ENCODE data around the gene BICC1.

BICC1 gene

DNA sequence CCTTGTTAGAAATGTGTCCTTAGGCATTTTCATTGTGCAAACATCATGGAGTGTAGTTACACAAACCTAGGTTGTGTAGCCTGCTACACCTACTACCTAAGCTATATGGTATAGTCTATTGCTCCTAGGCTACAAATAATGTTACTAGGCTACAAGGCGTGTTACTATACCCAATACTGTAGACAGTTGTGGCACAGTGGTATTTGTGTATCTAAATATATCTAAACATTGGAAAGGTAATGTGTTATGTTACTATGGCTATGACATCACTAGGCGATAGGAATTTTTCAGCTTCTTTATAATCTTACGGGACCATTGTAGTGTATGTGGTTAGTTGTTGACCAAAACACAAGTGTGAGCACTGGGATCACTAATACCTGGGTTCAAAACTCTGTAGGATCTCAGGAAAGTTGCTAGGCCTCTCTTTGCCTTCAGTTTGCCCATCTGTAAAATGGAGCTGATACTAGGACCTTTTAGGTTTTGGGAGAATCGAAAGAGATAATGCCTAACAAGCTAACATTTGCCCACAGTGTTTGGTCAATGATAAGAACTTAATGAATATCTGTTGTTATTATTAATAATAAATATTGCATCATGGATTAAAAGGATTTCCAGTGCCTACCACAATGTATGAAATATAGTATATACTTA lies 2.7 kb downstream of the BICC1 start:
- no peak for DNase-seq (ENCODE audit: extremely low read depth in 1 of 2, low read depth in 1 of 2)

DNA sequence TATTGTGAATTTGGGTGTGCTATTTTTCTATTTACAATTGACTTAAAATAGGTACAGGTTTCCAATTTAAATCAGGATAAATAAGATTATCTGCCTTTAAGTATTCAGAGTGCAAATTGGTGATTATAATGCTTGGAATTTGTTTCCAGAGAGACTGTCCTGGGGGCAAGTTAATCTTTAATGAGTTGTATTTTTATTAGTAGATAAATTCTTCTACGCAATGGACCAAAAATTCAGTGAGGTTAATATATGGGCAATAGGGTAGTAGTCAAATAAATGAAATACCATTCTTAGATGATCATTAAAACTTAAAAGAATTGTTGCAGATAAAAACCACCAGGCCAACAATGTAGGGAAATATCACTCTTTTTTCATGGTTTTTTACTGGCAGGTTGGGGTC lies 3.4 kb downstream of the BICC1 start:
- DNase-seq (ENCODE audit: extremely low read depth in 1 of 2, low read depth in 1 of 2) = no peak

DNA sequence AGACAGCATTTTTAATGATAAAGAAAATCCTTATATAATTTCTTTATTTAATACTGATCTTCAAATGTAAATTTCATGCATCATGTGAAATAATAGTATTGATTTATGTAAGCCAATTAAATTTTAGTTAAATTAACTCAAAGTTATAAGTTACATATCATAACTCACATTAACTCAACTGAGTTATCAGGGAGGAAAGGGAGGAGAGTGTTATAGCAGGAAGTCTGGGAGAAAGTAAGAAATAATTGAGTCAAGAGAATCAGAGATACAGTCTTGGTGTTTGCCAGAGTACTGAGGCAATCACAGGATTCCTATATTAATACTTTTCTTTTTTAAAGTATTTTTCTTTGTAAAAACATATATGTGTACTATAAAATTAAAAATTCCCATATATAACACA lies 4.0 kb downstream of the BICC1 start:
- no peak for DNase-seq (ENCODE audit: extremely low read depth in 1 of 2, low read depth in 1 of 2)

- DNase-seq (ENCODE audit: extremely low read depth in 1 of 2, low read depth in 1 of 2) = no peak
Observed at GRCh38 chr10:58517081-58517480, 4.4 kb downstream of the BICC1 start.

DNA sequence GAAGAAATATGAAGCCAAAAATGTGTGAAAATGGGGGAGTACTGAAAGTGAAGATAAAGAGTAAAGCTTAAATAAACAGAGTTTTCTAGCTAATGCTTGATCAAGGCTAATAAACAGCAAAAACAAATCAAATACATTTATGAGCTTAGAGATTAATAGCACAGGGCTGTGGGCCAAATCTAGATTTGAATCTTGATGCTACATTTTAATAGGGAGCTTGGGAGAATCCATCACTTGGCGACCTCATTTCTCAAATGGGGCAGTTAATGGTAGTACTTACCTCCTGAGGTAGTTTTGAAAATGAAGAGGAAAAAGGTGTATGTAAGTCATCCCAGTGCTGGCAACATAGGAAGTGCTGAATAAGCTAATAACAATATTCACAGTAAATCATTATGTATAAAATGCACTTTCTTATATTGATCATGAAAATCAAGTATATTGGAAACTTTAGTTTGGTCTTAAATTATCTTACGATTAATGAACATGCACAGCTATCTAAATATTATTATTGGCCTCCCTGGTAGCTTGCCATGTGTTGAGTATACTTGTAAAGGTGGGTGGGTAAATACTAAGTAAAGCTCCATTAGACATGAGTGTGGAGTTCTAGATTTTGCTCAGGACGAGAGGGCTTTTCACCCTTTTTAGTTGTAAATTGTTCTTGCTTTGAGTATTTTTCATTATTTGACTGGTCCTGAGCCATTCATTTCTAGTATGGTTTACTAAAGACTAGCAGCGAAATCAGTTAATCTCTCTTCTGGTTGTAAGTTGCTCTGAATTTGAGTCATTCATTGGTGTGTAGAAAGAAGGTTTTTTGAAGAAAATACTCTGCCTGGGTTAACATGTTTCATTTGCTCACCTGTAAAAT lies 5.1 kb downstream of the BICC1 start:
- DNase-seq (ENCODE audit: extremely low read depth in 1 of 2, low read depth in 1 of 2) = no peak

DNA sequence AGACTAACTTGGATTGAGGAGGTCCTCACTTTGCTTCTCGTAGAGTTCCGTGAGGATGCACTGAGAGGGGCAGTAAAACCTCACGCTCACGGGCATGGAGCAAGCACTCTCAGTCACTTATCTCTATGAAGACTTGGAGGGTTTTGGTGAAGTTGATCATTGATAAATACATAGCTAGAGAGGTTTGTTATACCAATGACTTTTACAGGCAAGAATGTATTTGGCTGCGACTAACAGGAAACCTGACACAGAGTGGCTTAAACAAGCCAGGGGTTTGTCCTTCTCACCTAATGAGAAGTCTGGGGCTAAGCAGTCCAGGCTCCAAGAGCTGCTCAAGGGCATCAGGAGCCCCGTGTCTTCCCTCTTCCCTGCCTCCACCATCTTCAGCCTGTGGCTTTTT lies 6.1 kb downstream of the BICC1 start:
- no peak for DNase-seq (ENCODE audit: extremely low read depth in 1 of 2, low read depth in 1 of 2)

DNA sequence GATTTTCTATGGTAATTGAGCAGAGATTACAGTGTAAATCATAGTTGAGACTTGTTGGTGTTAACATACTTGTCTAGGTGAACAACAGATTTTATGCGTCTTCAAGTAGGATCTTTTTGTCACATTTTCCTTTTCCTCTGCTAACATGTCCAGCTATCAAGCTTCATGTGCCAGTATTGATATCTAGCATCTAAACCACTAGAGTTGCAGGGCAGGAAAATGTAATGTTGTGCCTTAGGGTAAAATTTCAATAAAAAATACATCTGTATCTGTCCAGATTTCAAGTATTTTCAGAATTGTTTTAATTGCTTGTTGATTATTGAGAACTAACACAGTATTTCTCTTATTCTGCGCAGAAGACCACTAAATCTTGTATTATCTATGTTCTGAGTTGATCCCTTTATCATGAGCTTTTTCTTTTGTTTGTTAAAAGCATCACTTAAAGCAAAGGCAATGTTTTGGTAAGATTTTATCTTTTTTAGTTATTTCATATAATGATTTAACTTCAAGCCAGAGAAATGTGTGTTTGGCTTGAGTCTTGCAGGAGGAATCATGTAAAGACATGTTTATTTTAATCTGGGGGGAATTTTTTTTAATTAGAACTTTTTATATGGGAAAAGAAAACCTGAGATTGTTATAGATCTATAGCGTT lies 16.5 kb downstream of the BICC1 start:
- no peak for DNase-seq (ENCODE audit: extremely low read depth in 1 of 2, low read depth in 1 of 2)

DNA sequence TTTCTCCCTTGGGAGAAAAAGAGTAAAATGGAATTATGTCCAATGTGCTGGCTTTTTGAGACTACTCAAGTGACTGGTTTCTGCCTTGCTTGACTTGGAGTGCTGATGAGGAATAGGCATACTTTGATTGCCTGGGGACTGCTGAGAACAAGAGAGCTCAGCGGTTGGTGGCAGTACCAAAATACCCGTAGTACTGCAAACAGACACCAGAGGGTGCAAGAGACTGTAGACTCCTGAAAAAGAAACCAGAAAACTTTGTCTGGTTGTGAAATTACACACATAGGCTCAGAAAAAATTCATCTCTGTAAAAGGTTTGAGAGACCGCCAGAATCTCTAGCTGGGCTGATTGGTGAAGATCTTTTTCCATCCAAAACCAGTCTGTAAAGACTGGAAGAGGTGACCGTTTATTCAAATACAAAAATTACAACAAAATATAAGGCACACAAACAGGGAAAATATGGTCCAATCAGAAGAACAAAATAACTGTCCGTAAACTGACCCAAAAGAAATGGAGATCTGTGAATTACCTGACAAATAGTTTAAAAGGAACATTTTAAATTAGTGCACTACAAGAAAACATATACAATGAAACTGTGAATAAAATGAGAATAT lies 18.5 kb downstream of the BICC1 start:
- no peak for DNase-seq (ENCODE audit: extremely low read depth in 1 of 2, low read depth in 1 of 2)

DNA sequence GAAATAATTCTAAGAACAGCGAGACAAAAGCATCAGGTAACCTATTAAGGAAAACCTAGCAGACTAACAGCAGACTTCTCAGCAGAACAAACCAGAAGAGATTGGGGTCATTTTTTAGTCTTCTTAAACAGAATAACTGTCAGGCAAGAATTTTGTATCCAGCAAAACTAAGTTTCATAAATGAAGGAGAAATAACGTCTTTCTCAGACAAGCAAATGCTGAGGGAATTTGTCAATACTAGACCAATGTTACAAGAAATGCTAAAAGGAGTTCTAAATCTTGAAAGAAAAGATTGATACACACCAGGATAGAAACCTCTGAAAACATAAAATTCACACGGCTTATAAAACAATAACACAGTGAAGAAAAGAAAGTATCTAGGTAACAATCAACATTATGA lies 22.6 kb downstream of the BICC1 start:
- DNase-seq (ENCODE audit: extremely low read depth in 1 of 2, low read depth in 1 of 2) = no peak

DNA sequence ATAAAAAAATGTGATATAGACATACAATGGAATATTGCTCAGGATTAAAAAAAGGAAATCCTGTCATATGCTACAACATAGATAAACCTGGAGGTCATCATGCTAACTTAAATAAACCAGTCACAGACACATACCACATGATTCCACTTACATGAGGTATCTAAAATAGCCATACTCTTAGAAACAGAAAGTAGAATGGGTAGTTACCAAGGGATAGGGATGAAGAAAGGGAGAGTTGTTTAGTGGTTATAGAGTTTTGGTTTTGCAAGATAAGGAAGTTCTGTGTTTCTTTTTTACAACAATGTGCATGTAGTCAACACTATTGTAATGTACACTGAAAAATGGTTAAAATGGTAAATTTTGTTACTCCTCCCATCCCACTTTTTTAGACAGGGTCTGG lies 30.5 kb downstream of the BICC1 start:
- DNase-seq (ENCODE audit: extremely low read depth in 1 of 2, low read depth in 1 of 2) = no peak

DNA sequence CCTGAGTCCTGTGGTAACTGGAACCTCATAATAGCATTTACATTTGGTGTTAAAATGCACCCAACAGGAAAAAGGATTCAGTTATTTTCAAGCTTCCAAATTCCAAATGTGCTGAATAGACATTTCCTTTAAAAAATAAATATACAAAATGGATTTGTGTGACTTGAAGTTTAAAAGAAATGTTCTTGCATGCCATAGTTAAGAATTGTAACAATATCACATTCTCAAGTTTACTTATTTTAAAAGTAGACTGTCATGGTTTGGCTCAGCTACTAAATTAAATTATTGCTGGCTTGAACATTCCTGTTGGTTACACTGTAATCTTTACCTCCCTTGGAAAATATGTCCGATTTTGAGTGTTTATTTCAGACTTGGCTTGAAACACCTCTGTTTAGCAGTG lies 31.5 kb downstream of the BICC1 start:
- DNase-seq (ENCODE audit: extremely low read depth in 1 of 2, low read depth in 1 of 2) = no peak

DNA sequence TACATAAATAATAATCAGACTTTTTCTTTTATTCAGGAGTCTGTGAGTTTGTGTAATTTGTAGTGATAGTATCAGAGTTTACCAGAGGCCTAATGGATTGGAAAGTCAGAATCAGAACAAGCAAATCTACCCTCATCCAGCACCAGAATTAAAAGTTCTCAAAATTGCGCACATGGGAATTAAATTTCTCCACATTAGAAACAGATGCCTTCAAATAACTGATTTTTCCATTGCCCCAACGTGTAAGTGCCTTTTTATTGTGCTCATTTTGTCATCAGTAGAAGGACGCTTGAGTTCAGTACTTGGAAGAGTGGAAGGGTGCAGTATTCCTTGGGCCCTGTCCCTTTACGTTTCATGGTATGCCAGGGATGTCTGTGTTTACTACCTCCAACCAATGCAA lies 32.8 kb downstream of the BICC1 start:
- DNase-seq (ENCODE audit: extremely low read depth in 1 of 2, low read depth in 1 of 2) = no peak

GRCh38 chr10:58546137-58546536 lies 33.5 kb downstream of the BICC1 start:
- no peak for DNase-seq (ENCODE audit: extremely low read depth in 1 of 2, low read depth in 1 of 2)

DNA sequence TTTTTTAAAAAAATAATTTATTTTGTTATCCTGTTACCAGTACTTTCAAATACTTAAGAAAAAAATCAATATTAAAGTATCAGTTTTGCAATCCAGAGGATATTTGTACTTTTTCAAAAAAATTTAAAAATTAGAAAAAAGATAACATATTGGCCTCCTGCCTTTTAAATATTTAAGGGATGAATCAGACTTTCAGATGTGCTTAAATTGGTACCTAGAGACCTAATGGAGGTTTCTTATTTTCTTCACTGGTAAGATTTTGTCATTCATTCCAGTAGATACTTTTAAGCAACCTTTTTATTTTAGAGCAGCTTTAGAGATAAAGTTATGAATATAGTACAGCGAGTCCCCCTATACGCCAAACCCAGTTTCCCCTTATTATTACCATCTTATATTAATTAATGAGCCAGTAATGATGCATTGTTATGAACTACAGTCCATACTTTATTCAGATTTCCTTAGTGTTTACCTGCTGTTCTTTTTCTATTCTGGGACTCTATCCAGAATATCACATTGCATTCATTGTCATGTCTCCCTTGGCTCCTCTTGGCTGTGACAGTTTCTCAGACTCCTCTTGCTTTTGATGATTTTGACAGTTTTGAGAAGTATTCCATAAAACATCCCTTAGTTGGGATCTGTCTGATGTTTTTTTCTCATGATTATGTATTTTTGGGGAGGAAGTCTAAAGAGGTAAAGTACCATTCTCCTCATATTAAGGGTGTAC lies 34.2 kb downstream of the BICC1 start:
- DNase-seq (ENCODE audit: extremely low read depth in 1 of 2, low read depth in 1 of 2) = no peak

DNA sequence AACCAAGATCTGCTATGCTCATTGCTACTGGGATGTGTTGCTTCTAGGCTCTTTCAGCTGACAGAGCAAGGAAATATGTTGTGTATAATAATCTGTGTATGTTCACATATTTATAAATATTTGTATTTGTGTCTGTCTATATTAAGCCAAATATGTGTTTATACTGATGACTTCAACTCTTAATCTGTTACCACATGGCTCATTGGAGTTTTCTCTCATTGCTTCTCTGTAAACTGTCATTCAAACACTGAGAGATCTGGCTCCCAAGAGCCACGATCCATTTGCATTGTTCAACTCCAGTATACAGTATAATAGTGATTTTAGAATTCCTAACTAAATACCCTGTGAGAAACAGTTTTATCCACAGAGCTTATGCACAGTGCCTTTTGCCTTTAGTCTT lies 35.3 kb downstream of the BICC1 start:
- DNase-seq (ENCODE audit: extremely low read depth in 1 of 2, low read depth in 1 of 2) = no peak

- DNase-seq (ENCODE audit: extremely low read depth in 1 of 2, low read depth in 1 of 2) = no peak
Observed at GRCh38 chr10:58554316-58554715, 41.6 kb downstream of the BICC1 start.

GRCh38 chr10:58555170-58555929 lies 42.7 kb downstream of the BICC1 start:
- DNase-seq (ENCODE audit: extremely low read depth in 1 of 2, low read depth in 1 of 2) = no peak

GRCh38 chr10:58555930-58556311 lies 43.2 kb downstream of the BICC1 start:
- DNase-seq (ENCODE audit: extremely low read depth in 1 of 2, low read depth in 1 of 2) = no peak

DNA sequence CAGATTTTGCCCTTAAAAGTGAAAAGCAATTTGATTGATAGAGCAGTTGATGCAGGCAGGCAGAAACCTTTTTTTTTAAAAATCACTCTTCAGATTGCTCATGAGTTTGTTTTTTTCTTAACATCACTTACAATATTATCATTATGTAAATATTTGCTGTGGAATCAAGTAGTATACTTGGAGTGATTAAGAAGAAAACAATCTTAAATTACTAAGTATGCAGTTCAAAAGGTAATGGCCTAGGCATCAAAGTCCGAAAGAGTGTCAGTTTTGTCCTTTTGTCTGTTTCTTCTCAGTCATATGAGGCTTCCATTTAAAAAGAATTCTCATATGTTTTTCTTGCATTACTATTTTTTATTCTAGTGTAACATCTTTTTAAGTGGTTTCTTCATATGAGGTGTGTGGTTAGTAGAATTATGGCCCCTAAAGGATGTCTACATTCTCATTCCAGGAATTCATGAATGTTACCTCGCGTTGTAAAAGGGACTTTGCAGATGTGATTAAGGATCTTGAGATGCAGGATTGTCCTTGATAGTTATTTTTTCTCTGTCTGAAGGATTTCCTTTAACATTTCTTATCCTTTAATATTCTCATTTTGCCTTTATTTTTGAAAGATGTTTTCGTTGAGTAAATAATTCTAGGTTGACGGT lies 44.0 kb downstream of the BICC1 start:
- no peak for DNase-seq (ENCODE audit: extremely low read depth in 1 of 2, low read depth in 1 of 2)

- DNase-seq (ENCODE audit: extremely low read depth in 1 of 2, low read depth in 1 of 2) = no peak
Observed at GRCh38 chr10:58557714-58558113, 45.0 kb downstream of the BICC1 start.

All from activated CD8-positive, alpha-beta memory T cell treated with anti-CD3 and anti-CD28 coated beads for 1 hour (primary cell).